GF-D8 (cell line): ENCODE results near the gene C1orf210.

ENCODE experiments used
- DNase-seq: peaks from one replicate; lab custom pipeline; 2025; lab: John Stamatoyannopoulos, UW

C1orf210 gene

GRCh38 chr1:43247256-43247921 lies 38.0 kb downstream of the C1orf210 start:
- no peak for DNase-seq

GRCh38 chr1:43246466-43247213 lies 38.7 kb downstream of the C1orf210 start:
- DNase-seq, result no peak

GRCh38 chr1:43243299-43243698 lies 42.1 kb downstream of the C1orf210 start:
- no peak for DNase-seq

DNA sequence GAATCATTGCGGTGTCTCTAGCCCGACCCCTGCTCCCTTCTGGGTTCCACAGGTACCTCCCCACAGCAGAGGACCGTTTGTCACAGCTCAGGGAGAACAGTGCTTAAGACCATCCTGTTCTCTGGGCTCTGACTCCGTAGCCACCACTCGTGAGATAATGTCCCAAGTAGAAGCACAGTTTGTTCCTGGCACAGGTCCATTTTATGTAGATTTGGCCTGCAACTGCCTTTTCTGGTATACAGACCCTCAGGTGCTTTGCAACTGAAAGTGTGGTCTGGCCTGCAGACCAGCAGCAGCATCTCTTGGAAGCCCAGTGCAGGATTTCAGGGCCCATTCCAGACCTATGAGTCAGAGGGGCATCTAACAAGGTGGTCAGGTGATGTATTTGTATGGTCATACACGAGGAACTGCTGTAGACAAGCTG lies 44.0 kb downstream of the C1orf210 start:
- no peak for DNase-seq

- no peak for DNase-seq
Measured at GRCh38 chr1:43239484-43239883, 45.9 kb downstream of the C1orf210 start.

GRCh38 chr1:43238991-43239469 lies 46.4 kb downstream of the C1orf210 start:
- DNase-seq, result no peak

DNA sequence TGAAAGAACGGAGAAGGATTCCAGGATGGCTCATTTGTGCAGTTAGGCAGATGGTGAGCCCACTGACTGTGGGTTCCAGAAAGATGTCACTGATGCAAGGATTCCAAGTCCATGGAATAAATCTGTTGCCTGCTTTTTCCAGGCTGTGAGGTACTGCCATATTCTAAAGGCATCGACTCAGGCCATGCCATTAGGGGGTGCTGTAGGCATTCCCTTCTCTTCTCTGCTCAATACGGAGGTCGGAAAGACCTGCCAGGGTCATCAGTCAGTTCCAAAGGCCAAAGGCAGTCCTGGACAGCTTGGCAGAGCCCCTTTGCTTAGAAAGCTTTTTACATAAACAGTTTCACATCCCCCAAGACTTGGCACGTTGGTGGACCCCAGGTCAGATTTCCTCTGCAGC lies 47.3 kb downstream of the C1orf210 start:
- DNase-seq, result peak; percentile 8

DNA sequence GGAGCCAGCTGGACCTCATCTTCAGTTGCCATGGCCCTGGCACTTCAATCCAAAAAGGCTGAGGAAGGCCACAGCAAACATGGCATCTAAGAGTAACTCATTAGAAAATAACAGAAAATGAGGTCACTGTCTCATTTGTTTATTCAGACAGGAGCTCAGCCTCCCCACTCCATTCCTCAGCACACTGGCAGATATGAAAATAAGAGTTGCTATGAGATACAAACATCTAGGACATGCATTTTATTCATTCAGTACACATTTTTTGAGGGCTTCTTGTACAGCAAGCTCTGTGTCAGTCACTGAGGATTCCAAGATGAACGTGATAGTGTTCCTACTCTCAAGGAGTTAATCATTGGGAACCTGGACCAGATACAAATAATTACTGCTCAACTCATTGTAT lies 48.3 kb downstream of the C1orf210 start:
- no peak for DNase-seq

GRCh38 chr1:43235451-43236121 lies 49.8 kb downstream of the C1orf210 start:
- no peak for DNase-seq

DNA sequence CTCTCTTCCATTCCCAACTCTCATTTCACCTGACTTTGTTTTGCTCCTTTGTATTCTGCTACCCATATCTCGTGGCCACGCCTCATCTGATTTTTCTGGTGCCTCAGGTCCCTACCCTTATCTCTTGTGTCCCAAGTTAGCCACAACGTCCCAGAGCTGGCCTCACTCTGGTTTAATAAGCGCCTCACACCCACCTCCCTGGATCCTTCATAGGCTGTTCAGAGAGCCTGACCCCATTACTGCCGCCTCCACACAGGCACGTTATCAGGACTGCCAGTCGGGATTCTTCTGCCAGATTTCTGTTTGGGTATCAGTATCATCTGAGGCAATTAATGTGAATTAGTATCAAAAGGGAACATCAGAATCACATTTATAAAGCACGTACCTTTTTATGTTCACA lies 50.3 kb downstream of the C1orf210 start:
- DNase-seq, result no peak

DNA sequence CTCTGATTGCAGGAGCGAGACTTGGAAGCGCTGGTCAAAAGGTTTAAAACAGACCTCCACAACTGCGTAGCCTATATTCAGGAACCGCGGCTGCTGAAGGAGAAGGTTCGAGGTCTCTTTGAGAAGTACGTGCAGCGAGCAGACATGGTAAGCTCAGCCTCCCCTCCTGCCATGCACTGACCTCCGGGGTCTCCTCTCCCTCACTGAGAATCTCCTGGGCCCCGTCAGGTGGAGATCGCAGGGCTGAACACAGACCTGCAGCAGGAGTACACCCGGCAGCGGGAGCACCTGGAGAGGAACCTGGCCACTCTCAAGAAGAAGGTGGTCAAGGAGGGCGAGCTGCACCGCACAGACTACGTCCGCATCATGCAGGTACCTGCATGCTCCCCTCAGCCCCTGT lies 51.1 kb downstream of the C1orf210 start:
- DNase-seq, result no peak

GRCh38 chr1:43233631-43234030 lies 51.8 kb downstream of the C1orf210 start:
- DNase-seq, result no peak

DNA sequence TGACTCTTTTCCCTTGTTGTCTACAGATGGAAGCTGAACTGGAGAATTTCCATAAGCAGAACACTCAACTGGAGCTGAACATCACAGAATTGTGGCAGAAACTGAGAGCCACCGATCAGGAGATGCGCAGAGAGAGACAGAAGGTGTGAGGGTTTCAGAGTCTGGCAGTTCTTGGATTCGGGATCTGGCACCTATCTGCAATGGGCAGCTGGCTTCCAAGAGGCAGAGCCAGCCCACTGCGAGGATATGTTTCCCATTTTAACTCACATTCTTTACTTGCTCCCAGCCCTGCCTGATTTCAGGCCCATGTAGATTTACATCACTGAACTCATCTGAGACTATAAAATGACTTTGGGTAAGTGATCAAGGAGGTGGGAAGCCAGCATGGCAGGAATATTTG lies 52.9 kb downstream of the C1orf210 start:
- DNase-seq, result no peak

DNA sequence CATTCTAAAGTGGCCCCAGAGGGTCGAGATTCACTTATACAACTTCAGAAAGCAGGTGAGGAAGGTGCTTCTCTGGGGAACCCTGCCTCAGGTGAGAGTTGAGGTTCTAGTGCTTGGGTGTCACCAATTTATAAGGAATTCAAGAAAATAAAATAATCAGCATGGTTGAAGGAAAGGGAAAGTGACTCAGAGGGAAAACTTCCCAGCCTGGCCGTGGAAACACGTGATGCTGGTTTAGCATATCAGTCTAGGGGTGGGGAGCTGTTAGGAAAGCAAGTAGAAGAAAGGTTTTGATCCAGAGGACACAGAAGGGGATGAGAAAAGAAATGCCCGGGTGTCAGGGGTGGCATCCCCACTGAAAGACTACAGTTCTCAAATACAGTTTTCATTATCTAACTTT lies 53.3 kb downstream of the C1orf210 start:
- DNase-seq, result no peak
